ENCODE results near the gene CR1L. TPM values are rescaled to one million over a fixed set of nuclear protein-coding genes. Genes with fewer than 3 reads are reported as not detected.
"Not testable (repeated sequence)": the region's sequence is repeated elsewhere in the genome, so short reads cannot be mapped to it uniquely, and the experiment has no call there.

The CR1L gene
- total and polyA plus RNA-seq, 2 of the 8 experiments (the other 6 are each of a cell fraction or from before 2014, with no cell fraction given) = 0.39 TPM; not detected in 1

GRCh38 chr1:207708004-207708403, 63.1 kb downstream of the CR1L start:
- H2BK5ac ChIP-seq (ENCODE audit: low read depth, low read length); H3K4ac ChIP-seq (replicated peaks; ENCODE audit: insufficient read length, low read depth, low read length); POLR2A ChIA-PET (ENCODE audit: partially characterized antibody); H3K18ac ChIP-seq (ENCODE audit: extremely low read depth, low read length); H4K20me1 ChIP-seq (replicated peaks in 1 of 2; ENCODE audit: control insufficient read depth in 1 of 2, insufficient read depth in 2 of 2, low read length in 2 of 2); H2AFZ ChIP-seq (ENCODE audit: low read length); H3K23ac ChIP-seq (ENCODE audit: insufficient read length); H4K91ac ChIP-seq (replicated peaks; ENCODE audit: insufficient read length, low read length); H2BK20ac ChIP-seq (ENCODE audit: low read length); H4K8ac ChIP-seq (ENCODE audit: extremely low read depth, insufficient read depth, low read length); FAIRE-seq; H3K4me3 ChIP-seq (ENCODE audit: extremely low read depth in 1 of 4, insufficient read depth in 2 of 4, low read depth in 3 of 4, low read length in 4 of 4); DNase-seq (ENCODE audit: low read depth in 1 of 2, low spot score in 2 of 2); H3K27me3 ChIP-seq (replicated peaks in 1 of 4; ENCODE audit: control insufficient read depth in 3 of 4, extremely low read depth in 1 of 4, insufficient read depth in 3 of 4, low read length in 3 of 4); H3K9me3 ChIP-seq (ENCODE audit: insufficient read depth in 2 of 2, low read depth in 1 of 2, low read length in 1 of 2); H2BK12ac ChIP-seq (ENCODE audit: low read depth, low read length); H3K36me3 ChIP-seq (ENCODE audit: control insufficient read depth in 2 of 4, insufficient read depth in 4 of 4, low read length in 3 of 4); H2BK120ac ChIP-seq (replicated peaks; ENCODE audit: low read depth, low read length); H3K56ac ChIP-seq (replicated peaks; ENCODE audit: insufficient read length, low read depth, low read length); H3K4me1 ChIP-seq (replicated peaks in 1 of 4; ENCODE audit: control insufficient read depth in 3 of 4, insufficient read depth in 4 of 4, low read length in 3 of 4); H2BK15ac ChIP-seq (ENCODE audit: low read length); H2AK5ac ChIP-seq (ENCODE audit: low read depth, low read length); H3K9ac ChIP-seq (replicated peaks in 1 of 4; ENCODE audit: extremely low read depth in 1 of 4, low read depth in 3 of 4, low read length in 3 of 4); H3K79me1 ChIP-seq (ENCODE audit: low read depth, low read length); H4K5ac ChIP-seq (ENCODE audit: insufficient read length, low read depth, low read length); H3K14ac ChIP-seq (ENCODE audit: insufficient read length); H3K27ac ChIP-seq (ENCODE audit: low read depth, low read length); H3K79me2 ChIP-seq (ENCODE audit: control insufficient read depth in 1 of 2, insufficient read depth in 2 of 2, low read length in 2 of 2); H3K23me2 ChIP-seq (ENCODE audit: low read depth, low read length); H3K4me2 ChIP-seq (ENCODE audit: insufficient read depth in 1 of 2, low read depth in 2 of 2, low read length in 2 of 2): not testable (repeated sequence)
- CTCF ChIA-PET (ENCODE audit: partially characterized antibody) = interaction anchor here (4.5 kb wide), 1 partner anchor 9 kb away, joined by 25 read pairs; no protein-coding TSS in a partner anchor
- 89% methylated on average over 3 of the region's 3 CpGs; no CpG with 5 or more reads in 1 of the 2 experiments for WGBS, 2 experiments (ENCODE audit: extremely low coverage in 1 of 2, insufficient coverage in 1 of 2, insufficient read length in 1 of 2, insufficient replicate concordance in 2 of 2, low coverage in 1 of 2, low lambda C conversion rate in 2 of 2, missing lambda C conversion rate in 1 of 2)
